Measurements from ENCODE around the gene COPG1.
"Not testable (repeated sequence)": the region's sequence is repeated elsewhere in the genome, so short reads cannot be mapped to it uniquely, and the experiment has no call there.

COPG1 gene

GRCh38 chr3:129245641-129246306 is 3.6 kb upstream of the COPG1 start:
- DNase-seq = peak; percentile 74

- no peak for DNase-seq
These were observed 2.8 kb upstream of the COPG1 start for GRCh38 chr3:129246636-129247035.

- no peak for DNase-seq
These were observed 973 bp upstream of the COPG1 start for GRCh38 chr3:129248286-129248979.

DNA sequence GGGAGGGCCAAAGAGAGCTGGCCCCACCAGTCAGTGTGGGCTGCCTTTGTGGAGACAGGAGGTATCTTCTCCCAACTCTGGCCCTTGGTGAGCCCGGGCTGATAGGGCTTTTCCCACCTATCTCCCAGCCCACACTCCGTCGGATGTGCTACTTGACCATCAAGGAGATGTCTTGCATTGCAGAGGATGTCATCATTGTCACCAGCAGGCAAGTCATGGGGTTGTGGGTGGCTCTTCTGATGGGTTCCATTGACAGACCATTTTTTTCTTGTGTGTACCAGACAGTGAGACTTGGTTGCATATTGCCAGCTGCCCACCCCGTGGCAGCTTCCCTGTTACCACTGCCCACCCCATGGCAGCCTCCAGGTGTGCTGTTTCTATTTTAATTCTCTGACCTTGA is 3.3 kb downstream of the COPG1 start:
- no peak for DNase-seq

DNA sequence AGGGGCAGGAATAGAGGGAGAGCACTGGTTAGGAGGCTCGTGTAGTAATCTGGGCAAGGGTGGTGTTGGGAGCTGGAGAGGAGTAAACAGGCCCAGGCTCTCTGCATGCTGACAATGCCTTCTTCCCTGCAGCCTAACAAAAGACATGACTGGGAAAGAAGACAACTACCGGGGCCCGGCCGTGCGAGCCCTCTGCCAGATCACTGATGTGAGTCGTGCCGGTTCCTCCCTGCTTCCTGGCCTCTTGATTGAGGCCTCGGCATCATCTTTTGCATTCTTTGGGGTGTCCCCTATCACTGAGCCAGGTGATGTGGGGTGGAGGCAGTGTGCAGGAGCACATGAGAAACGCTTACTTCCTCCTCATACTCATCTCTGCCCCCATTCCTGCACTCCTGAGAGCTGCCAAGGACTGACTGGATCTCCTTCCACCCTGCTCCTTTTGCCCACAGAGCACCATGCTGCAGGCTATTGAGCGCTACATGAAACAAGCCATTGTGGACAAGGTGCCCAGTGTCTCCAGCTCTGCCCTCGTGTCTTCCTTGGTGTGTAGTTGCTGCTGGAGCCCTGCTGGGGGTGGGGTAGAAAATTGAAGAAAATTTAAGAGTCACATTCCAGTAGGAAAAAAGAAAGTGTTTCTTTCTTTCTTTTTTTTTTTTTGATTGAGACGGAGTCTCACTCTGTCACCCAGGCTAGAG is 5.3 kb downstream of the COPG1 start:
- DNase-seq = no peak

- no peak for DNase-seq
These were observed 6.9 kb downstream of the COPG1 start for GRCh38 chr3:129256270-129256669.

DNA sequence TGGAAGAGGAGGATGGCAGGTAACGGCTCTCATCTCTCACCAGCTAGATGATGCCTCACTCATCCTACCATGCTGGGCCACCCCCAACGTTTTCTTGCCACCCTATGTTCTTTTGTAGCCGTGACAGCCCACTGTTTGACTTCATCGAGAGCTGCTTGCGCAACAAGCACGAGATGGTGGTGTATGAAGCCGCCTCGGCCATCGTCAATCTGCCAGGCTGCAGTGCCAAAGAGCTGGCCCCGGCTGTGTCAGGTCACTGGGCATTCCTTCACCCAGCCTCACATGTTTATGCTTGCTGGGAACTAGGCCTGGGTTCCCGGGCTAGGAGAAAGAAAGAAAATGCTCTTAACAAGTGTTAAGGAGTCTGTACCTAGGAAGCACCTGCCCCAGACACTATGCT is 8.2 kb downstream of the COPG1 start:
- DNase-seq = no peak

DNA sequence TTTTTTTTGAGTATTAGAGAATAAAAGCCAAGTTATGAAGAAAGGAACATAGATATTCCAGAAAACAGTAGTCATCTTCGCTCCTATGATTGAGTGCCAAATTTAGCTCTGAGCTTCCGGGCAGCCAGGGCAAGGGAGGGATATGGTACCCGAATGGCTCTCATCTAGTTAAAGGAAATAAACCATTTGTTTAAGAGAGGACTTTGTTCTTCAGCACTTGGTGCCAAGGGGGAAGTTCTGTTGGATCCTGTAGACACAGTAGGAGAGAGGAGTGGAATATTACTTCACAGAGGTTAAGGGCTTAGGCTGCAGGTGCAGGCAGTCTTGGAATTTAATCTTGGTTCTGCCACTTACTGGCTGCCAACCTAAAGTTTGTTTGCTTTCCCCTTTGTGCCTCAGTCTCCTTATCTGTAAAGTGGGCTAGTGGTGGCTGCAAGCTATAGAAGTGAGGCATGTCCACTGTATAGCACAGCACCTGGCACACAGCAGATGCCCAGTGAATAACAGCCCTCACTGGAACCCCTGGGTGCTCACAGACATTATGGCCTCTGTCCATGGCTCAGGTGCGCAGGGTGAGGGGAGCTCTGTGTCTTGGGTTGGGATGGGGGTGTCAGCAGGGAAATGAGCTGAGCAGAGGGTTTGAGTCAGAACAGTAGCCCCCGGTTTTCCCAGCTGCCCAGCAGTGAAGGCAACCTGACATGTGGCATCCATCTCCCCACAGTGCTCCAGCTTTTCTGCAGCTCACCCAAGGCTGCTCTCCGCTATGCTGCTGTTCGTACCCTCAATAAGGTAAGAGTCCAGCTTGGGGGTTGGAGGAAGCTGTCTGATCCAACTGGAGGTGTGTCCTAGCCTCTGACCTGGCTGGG is 10.4 kb downstream of the COPG1 start:
- DNase-seq = no peak

DNA sequence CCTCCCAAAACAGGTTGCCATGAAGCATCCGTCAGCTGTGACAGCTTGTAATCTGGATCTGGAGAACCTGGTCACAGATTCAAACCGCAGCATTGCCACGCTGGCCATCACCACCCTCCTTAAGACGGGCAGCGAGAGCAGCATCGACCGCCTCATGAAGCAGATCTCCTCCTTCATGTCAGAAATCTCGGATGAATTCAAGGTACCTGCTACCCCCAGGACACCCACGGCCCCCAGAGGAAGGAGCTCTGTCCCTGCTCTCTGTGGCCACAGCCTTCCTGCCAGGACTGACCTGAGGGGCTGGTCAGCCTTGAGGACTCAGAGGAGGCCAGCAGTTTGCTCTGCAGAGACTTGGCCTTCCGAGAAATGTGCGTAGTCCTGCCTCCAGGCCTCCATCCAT is 11.2 kb downstream of the COPG1 start:
- no peak for DNase-seq

- no peak for DNase-seq
These were observed 12.5 kb downstream of the COPG1 start for GRCh38 chr3:129261894-129262293.

DNA sequence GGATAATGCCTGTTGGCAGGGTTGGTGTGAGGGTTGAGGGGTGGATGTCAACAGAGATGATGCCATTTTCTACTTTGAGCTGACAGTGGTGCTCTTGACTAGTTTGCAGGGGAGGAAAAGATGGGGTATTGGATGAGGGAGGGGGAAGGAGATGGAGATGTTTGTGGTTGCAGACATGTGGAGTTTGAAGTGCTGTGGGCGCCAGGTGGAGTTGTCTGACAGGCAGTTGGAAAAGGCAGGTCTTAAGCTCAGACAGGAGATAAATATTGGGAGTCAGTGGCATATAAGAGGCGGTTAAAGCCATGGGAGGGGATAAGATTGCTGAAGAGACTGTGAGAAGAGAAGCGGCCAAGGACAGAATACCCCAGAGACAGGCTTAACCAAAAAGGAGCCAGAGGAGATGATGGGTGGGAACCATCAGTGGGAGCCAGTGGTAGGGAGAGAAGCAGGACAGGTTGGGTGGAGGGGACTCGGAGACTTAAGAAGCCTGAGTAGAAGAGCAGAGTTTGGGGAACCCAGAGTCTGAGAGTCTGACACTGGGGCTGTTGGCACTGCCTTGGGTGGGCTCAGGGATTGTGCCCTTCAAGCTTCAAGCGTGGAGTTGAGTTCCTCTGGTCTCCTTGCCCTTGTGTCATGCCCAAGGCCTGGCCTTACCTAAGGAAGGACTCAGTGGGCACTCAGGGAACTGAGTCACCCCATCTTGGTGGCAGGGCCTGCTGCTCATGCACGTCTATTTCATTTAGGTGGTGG is 13.9 kb downstream of the COPG1 start:
- DNase-seq = no peak

DNA sequence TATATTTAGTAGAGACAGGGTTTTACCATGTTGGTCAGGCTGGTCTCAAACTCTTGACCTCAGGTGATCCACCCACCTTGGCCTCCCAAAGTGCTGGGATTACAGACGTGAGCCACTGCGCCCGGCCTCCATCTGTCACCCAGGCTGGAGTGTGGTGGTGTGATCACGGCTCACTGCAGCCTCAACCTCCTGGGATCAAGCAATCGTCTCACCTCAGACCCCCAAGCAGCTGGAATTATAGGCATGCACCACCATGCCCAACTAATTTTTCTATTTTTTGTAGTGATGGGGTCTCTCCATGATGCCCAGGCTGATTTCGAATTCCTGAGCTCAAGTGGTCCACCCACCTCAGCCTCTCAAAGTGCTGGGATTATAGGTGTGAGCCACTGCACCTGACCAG is 15.6 kb downstream of the COPG1 start:
- not testable (repeated sequence) for DNase-seq

GRCh38 chr3:129266651-129267050 is 17.2 kb downstream of the COPG1 start:
- no peak for DNase-seq

DNA sequence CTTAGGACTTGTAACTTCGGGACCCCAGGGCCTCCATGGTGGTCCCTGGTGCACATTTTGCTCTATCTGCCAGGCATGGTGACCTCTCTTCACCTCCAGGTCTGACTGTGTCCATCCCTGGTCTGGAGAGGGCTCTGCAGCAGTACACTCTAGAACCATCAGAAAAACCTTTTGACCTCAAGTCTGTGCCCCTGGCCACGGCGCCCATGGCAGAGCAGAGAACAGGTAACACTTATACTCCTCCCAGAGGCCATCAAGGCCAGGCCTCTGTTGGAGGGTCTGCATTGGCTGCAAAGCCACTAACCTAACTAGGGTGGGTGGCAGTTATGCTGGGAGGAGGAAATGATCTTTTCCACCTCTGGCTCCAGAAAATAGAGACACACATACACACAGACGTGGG is 19.0 kb downstream of the COPG1 start:
- DNase-seq = no peak

GRCh38 chr3:129271674-129272073 is 22.3 kb downstream of the COPG1 start:
- no peak for DNase-seq

GRCh38 chr3:129276385-129276784 is 27.0 kb downstream of the COPG1 start:
- no peak for DNase-seq

DNA sequence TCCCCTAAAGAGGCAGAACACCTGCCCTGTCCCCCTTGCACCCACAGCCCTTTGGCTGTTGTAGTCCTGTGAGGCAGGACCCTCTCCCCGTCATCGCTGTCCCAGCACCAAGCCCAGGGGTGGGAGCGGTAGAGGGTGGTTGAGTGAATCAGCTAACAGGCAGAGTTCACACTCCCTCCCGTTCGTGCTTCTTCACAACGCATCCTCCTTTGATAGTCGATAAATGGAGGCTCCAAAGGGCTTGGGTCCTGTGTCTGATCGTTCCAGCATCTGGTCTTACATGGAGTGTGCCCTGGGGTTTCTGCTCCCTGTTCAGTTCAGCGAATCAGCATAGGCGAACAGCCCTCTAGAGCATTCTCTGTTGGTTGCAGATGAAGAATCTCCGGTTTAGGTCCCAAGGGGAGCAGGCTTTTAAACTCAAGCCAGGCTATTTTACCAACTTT is 28.4 kb downstream of the COPG1 start:
- DNase-seq = no peak

DNA sequence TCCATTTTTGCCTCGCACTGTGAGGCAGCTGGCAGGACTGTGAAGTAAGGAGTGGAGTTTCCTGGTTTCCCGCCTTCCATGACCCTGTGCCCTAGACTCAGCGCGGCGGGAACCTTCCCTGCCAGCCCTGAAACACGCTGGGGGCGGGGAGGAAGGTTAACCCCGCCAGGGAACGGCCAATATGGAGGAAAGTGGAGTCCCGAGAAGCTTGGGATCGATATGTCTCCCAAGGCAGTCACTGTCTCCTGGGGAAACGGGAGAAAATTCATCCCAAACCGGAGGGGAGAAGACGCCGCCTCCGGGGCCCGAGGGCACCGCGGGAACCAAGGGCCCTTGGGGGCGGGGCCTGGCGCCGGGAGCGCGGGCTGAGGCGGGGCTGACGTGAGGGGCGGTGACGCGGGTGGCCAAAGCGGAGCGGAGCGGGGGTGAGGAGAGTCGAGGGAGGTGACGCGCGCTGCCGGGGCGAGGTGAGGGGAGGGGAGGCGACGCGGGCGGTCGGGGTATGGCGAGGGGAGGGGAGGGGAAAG is 29.1 kb downstream of the COPG1 start, which contains the start of gene HMCES:
TSS of gene HMCES (plus strand) at position 432 of the 527 bp plus-strand sequence. CDS start 863 bp downstream, outside the sequence.
- peak; percentile 95 for DNase-seq

GRCh38 chr3:129278966-129279906 is 29.8 kb downstream of the COPG1 start:
- peak; percentile 58 for DNase-seq

DNA sequence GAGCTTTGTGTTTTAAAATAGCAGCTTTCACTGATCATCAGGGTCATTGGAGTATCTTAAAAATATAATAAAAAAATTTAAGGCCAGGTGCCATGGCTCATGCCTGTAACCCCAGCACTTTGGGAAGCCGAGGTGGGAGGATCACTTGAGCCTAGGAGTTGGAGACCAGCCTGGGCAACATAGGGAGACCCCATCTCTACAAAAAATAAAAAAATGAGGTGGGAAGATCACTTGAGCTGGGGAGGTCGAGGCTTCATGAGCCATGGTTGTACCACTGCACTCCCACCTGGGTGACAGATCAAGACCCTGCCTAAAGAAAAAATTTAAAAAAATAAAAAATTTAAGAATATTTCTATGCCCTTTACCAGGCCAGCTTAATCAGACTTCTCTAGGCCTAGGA is 30.8 kb downstream of the COPG1 start:
- DNase-seq = no peak

GRCh38 chr3:129281726-129282125 is 32.3 kb downstream of the COPG1 start:
- DNase-seq = no peak
